SK-N-MC (cell line): Measurements from ENCODE around the gene CARS1.

Source experiments
- DNase-seq: peaks from one replicate; pipeline ENCODE4 v3.0.0-alpha.2; 2011; ENCODE audit warnings: low read depth, low spot score
- H3K27ac ChIP-seq: fragments of 200-600 bp; sonication (generic); 2 replicates; pipeline ENCODE4 v1.5.1; 2016; ENCODE audit warnings: mixed run types
- H3K36me3 ChIP-seq: fragments of 200-600 bp; sonication (generic); 2 replicates; pipeline ENCODE4 v1.6.1; 2017; ENCODE audit warnings: antibody characterized with exemption, low read length, mixed read lengths; ENCODE audit not compliant: insufficient read depth
- H3K4me3 ChIP-seq: fragments of 200-600 bp; sonication (generic); 2 replicates; pipeline ENCODE4 v1.5.1; 2016
- H3K9ac ChIP-seq: fragments of 200-600 bp; sonication (generic); 2 replicates; pipeline ENCODE4 v1.8.0; 2017; ENCODE audit warnings: mixed run types, mixed read lengths; ENCODE audit not compliant: insufficient read length
- H3K9me3 ChIP-seq: fragments of 200-600 bp; sonication (generic); 2 replicates; pipeline ENCODE4 v1.6.1; 2017; ENCODE audit warnings: low read depth, mild to moderate bottlenecking, antibody characterized with exemption, low read length, moderate library complexity, mixed read lengths
- EZH2 ChIP-seq: fragments of 200-600 bp; sonication (generic); IDR thresholded peaks from one replicate; pipeline ENCODE4 v1.6.1; 2017; ENCODE audit warnings: antibody characterized with exemption
- FOXP2 ChIP-seq: optimal IDR thresholded peaks from 2 replicates; pipeline ENCODE3; 2011; ENCODE audit warnings: mild to moderate bottlenecking, moderate library complexity; ENCODE audit not compliant: insufficient read depth; ENCODE audit errors: extremely low read length, control extremely low read depth
- POLR2AphosphoS5 ChIP-seq: IDR thresholded peaks from 2 replicates; pipeline ENCODE4 v1.6.1; 2012; ENCODE audit warnings: mild to moderate bottlenecking, low read depth, low read length, borderline replicate concordance

The CARS1 gene

GRCh38 chr11:2976294-2977063, 80.7 kb downstream of the CARS1 start:
- H3K9ac ChIP-seq = no peak overlapping the region
- no peaks in the 10 kb centered on the region for H3K9me3 ChIP-seq
- no peak overlapping the region for H3K27ac ChIP-seq
- H3K4me3 ChIP-seq = no peak overlapping the region
- H3K36me3 ChIP-seq = peaks cover 79% of the 10 kb centered on the region
- TF ChIP-seq EZH2 = no peak
- TF ChIP-seq FOXP2 = no peak
- no peak for TF ChIP-seq POLR2AphosphoS5
- DNase-seq = no peak

DNA sequence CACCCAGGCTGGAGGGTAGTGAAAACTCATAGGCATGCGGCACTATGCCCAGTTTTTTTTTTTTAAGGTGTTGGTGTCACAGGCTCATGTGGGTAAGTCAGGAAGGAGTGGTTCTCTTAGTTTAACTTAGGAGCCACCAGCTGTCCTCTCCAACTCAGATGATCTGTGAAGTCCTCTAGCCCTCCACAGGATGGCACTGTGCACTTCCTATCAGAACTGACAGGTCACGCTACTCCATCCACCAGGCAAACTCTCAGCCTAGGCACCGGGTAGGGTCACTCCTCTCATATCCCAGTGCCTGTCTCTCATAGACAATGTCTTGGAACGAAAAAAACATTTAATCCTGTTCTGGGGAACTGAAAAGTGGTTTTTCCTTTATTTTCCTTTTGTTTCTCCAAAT, 81.6 kb downstream of the CARS1 start:
- DNase-seq = no peak
- H3K9ac ChIP-seq = no peak overlapping the region
- no peak overlapping the region for H3K4me3 ChIP-seq
- no peak for TF ChIP-seq POLR2AphosphoS5
- no peak for TF ChIP-seq EZH2
- no peak for TF ChIP-seq FOXP2
- no peak overlapping the region for H3K27ac ChIP-seq
- H3K36me3 ChIP-seq = peaks cover 88% of the 10 kb centered on the region
- no peaks in the 10 kb centered on the region for H3K9me3 ChIP-seq

GRCh38 chr11:2974272-2974671, 83.0 kb downstream of the CARS1 start:
- TF ChIP-seq EZH2 (no peak), FOXP2 (no peak), POLR2AphosphoS5 (no peak)
- H3K9ac ChIP-seq = no peak overlapping the region
- no peak for DNase-seq

DNA sequence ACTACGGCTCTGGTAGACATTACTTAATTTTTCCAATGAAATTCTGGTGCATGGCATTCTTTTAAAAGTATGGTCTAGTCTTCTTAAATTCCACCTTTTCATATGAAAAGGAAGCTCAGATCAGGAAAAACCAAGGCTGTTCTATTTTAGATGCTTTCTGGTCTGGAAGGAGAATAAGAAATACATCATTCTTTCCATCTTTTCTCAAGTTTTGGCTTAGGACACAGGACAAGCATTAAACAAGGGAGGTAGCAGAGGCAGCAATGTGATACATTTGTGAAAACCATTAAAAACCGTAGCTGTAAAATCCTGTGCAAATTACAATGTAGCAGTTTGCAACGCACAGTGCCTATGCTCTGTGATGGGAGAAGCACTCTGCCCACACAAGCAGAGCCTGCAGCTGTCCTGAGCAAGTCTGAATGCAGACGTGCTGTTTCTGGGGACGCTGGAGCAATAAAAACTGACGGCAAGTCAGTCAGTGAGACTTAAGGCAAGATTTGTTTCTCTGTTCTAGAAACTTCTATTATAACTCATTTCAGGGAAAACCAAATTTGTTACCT, 88.8 kb downstream of the CARS1 start:
- no peaks in the 10 kb centered on the region for H3K9me3 ChIP-seq
- TF ChIP-seq EZH2 (no peak), POLR2AphosphoS5 (no peak), FOXP2 (no peak)
- DNase-seq = no peak
- no peak overlapping the region for H3K4me3 ChIP-seq
- no peak overlapping the region for H3K27ac ChIP-seq
- H3K36me3 ChIP-seq = peaks cover 96% of the 10 kb centered on the region
- no peak overlapping the region for H3K9ac ChIP-seq

More at GRCh38 chr11:2974272-2974671, 83.0 kb downstream of the CARS1 start:
- Histone ChIP-seq H3K9me3 (no peaks in the 10 kb centered on the region), H3K36me3 (peaks cover 100% of the 10 kb centered on the region), H3K27ac (no peak overlapping the region), H3K4me3 (no peak overlapping the region)

- H3K27ac ChIP-seq = no peak overlapping the region
- peaks cover 93% of the 10 kb centered on the region for H3K36me3 ChIP-seq
- H3K9me3 ChIP-seq = no peaks in the 10 kb centered on the region
- DNase-seq = no peak
- TF ChIP-seq POLR2AphosphoS5 = no peak
- TF ChIP-seq EZH2 = no peak
- TF ChIP-seq FOXP2 = no peak
- H3K4me3 ChIP-seq = no peak overlapping the region
- no peak overlapping the region for H3K9ac ChIP-seq
These were observed 92.4 kb downstream of the CARS1 start for GRCh38 chr11:2964782-2965181.

DNA sequence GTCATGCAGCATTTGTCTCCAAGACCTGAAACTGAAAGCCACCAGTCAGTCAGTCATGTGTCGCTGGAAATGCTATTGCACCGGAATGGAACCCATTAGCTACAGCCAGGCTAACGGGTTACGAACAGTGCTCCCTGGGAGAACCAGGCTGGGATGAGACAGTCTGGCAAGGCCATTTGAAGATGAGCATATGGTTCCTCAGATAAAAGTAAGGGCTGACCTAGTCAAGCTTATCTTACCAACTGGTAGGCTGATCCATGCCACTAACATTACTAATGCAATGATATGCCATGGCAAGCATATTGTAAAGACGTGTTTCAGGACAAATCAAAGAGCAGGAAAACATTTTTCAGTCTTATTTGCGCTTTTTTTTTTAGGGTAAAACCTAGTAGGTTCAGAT, 93.5 kb downstream of the CARS1 start:
- Histone ChIP-seq H3K9me3 (no peaks in the 10 kb centered on the region), H3K9ac (no peak overlapping the region), H3K27ac (no peak overlapping the region), H3K36me3 (peaks cover 93% of the 10 kb centered on the region), H3K4me3 (no peak overlapping the region)
- DNase-seq = no peak
- no peak for TF ChIP-seq FOXP2
- TF ChIP-seq POLR2AphosphoS5 = no peak
- no peak for TF ChIP-seq EZH2

- H3K27ac ChIP-seq = no peak overlapping the region
- no peak overlapping the region for H3K4me3 ChIP-seq
- H3K36me3 ChIP-seq = peaks cover 93% of the 10 kb centered on the region
- no peak for TF ChIP-seq POLR2AphosphoS5
- TF ChIP-seq FOXP2 = no peak
- no peak for TF ChIP-seq EZH2
- DNase-seq = no peak
- H3K9ac ChIP-seq = no peak overlapping the region
- H3K9me3 ChIP-seq = no peaks in the 10 kb centered on the region
These were observed 94.0 kb downstream of the CARS1 start for GRCh38 chr11:2963112-2963754.

DNA sequence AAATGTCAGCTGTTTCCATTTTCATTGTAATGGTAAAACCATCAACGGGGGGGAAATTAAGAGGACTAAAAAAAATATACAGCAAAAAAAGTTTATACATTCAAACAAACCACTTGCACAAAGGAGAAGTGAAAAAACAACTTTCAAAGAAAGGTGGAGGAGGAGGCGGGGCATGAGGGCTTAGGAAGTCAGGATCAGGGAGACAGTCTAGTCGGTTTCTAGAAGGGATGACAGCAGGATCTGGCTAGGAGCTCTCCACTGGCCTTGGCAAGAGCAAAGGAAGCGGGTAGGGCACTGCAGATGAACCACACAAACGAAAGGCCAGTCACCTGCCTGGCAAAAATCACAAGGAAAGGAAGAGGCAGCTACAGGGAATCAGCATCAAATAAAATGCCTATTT, 96.1 kb downstream of the CARS1 start:
- Histone ChIP-seq H3K4me3 (no peak overlapping the region), H3K9me3 (no peaks in the 10 kb centered on the region), H3K27ac (no peak overlapping the region), H3K36me3 (peaks cover 96% of the 10 kb centered on the region), H3K9ac (no peak overlapping the region)
- DNase-seq = no peak
- no peak for TF ChIP-seq FOXP2
- TF ChIP-seq POLR2AphosphoS5 = no peak
- TF ChIP-seq EZH2 = no peak

GRCh38 chr11:2960139-2960538, 97.1 kb downstream of the CARS1 start:
- Histone ChIP-seq H3K9ac (no peak overlapping the region), H3K4me3 (no peak overlapping the region), H3K36me3 (peaks cover 96% of the 10 kb centered on the region), H3K9me3 (no peaks in the 10 kb centered on the region), H3K27ac (no peak overlapping the region)
- no peak for DNase-seq
- no peak for TF ChIP-seq POLR2AphosphoS5
- no peak for TF ChIP-seq EZH2
- no peak for TF ChIP-seq FOXP2
